ENCODE results near the gene MET. TPM values are rescaled to one million over a fixed set of nuclear protein-coding genes. Genes with fewer than 3 reads are reported as not detected.

MET gene
- total and polyA plus RNA-seq, 2 of the 8 experiments (the other 6 are each of a cell fraction or from before 2014, with no cell fraction given) = 3.5 to 12.9 TPM

GRCh38 chr7:116811768-116812167 lies 139.8 kb downstream of the MET start:
- H3K27ac ChIP-seq (ENCODE audit: low read depth, low read length) = no peak overlapping the region
- H2BK5ac ChIP-seq (ENCODE audit: low read depth, low read length) = no peak overlapping the region
- H3K36me3 ChIP-seq (ENCODE audit: control insufficient read depth in 2 of 4, insufficient read depth in 4 of 4, low read length in 3 of 4) = no peaks in the 10 kb centered on the region
- no peaks in the 10 kb centered on the region for H3K23me2 ChIP-seq (ENCODE audit: low read depth, low read length)
- H3K4me1 ChIP-seq (replicated peaks in 1 of 4; ENCODE audit: control insufficient read depth in 3 of 4, insufficient read depth in 4 of 4, low read length in 3 of 4) = no peaks in the 10 kb centered on the region
- no peak overlapping the region for H3K4me3 ChIP-seq (ENCODE audit: extremely low read depth in 1 of 4, insufficient read depth in 2 of 4, low read depth in 3 of 4, low read length in 4 of 4)
- H2BK20ac ChIP-seq (ENCODE audit: low read length) = no peak overlapping the region
- no peak for DNase-seq (ENCODE audit: low read depth in 1 of 2, low spot score in 2 of 2)
- no peak overlapping the region for H2AFZ ChIP-seq (ENCODE audit: low read length)
- no peaks in the 10 kb centered on the region for H3K27me3 ChIP-seq (replicated peaks in 1 of 4; ENCODE audit: control insufficient read depth in 3 of 4, extremely low read depth in 1 of 4, insufficient read depth in 3 of 4, low read length in 3 of 4)
- H3K14ac ChIP-seq (ENCODE audit: insufficient read length) = no peak overlapping the region
- no peak overlapping the region for H3K4me2 ChIP-seq (ENCODE audit: insufficient read depth in 1 of 2, low read depth in 2 of 2, low read length in 2 of 2)
- no peaks in the 10 kb centered on the region for H4K20me1 ChIP-seq (replicated peaks in 1 of 2; ENCODE audit: control insufficient read depth in 1 of 2, insufficient read depth in 2 of 2, low read length in 2 of 2)
- H3K79me2 ChIP-seq (ENCODE audit: control insufficient read depth in 1 of 2, insufficient read depth in 2 of 2, low read length in 2 of 2) = no peaks in the 10 kb centered on the region
- 85% methylated on average over 3 of the region's 3 CpGs; no CpG with 5 or more reads in 1 of the 2 experiments for WGBS, 2 experiments (ENCODE audit: extremely low coverage in 1 of 2, insufficient coverage in 1 of 2, insufficient read length in 1 of 2, insufficient replicate concordance in 2 of 2, low coverage in 1 of 2, low lambda C conversion rate in 2 of 2, missing lambda C conversion rate in 1 of 2)
- H2AK5ac ChIP-seq (ENCODE audit: low read depth, low read length) = no peak overlapping the region
- no peak overlapping the region for H4K8ac ChIP-seq (ENCODE audit: extremely low read depth, insufficient read depth, low read length)
- H4K5ac ChIP-seq (ENCODE audit: insufficient read length, low read depth, low read length) = no peak overlapping the region
- H3K9me3 ChIP-seq (ENCODE audit: insufficient read depth in 2 of 2, low read depth in 1 of 2, low read length in 1 of 2) = no peaks in the 10 kb centered on the region
- no peak overlapping the region for H3K23ac ChIP-seq (ENCODE audit: insufficient read length)
- no peak overlapping the region for H2BK15ac ChIP-seq (ENCODE audit: low read length)
- H3K56ac ChIP-seq (replicated peaks; ENCODE audit: insufficient read length, low read depth, low read length) = no peak overlapping the region
- H4K91ac ChIP-seq (replicated peaks; ENCODE audit: insufficient read length, low read length) = no peak overlapping the region
- no peaks in the 10 kb centered on the region for H3K79me1 ChIP-seq (ENCODE audit: low read depth, low read length)
- ChIA-PET POLR2A (ENCODE audit: partially characterized antibody) (no interaction called here), CTCF (ENCODE audit: partially characterized antibody) (interaction anchor here (0.7 to 2.2 kb wide), 3 partner anchors 15 to 558 kb away, joined by 3 to 17 read pairs (median 3); no protein-coding TSS in a partner anchor)
- no peak overlapping the region for H3K9ac ChIP-seq (replicated peaks in 1 of 4; ENCODE audit: extremely low read depth in 1 of 4, low read depth in 3 of 4, low read length in 3 of 4)
- FAIRE-seq = no peak
- H3K4ac ChIP-seq (replicated peaks; ENCODE audit: insufficient read length, low read depth, low read length) = no peak overlapping the region
- H2BK12ac ChIP-seq (ENCODE audit: low read depth, low read length) = no peak overlapping the region
- H3K18ac ChIP-seq (ENCODE audit: extremely low read depth, low read length) = no peak overlapping the region
- H2BK120ac ChIP-seq (replicated peaks; ENCODE audit: low read depth, low read length) = no peak overlapping the region
- TF ChIP-seq TCF12 (IDR thresholded peaks at IDR 0.05; ENCODE audit: low read depth, low read length) = no peak
